MG63 (cell line): ENCODE measurements around the gene BHLHE23. TPM values are rescaled to one million over a fixed set of nuclear protein-coding genes. Genes with fewer than 3 reads are reported as not detected.

ENCODE experiments used
- DNase-seq: peaks from one replicate; pipeline ENCODE4 v3.0.0-alpha.2; 2020
- H3K27me3 ChIP-seq: fragments of 250-450 bp; sonication (Bioruptor Pico); 2 replicates; pipeline ENCODE4 v1.5.1; 2020; ENCODE audit warnings: mild to moderate bottlenecking, moderate library complexity
- H3K36me3 ChIP-seq: fragments of 250-450 bp; sonication (Bioruptor Pico); 2 replicates; pipeline ENCODE4 v1.5.1; 2020; ENCODE audit warnings: mild to moderate bottlenecking, moderate library complexity
- H3K4me3 ChIP-seq: fragments of 250-450 bp; sonication (Bioruptor Pico); 2 replicates; pipeline ENCODE4 v1.5.1; 2020; ENCODE audit warnings: mild to moderate bottlenecking, moderate library complexity
- H3K9me3 ChIP-seq: fragments of 250-450 bp; sonication (Bioruptor Pico); 2 replicates; pipeline ENCODE4 v1.5.1; 2020; ENCODE audit warnings: mild to moderate bottlenecking, moderate library complexity
- total RNA-seq: library from RNA; depleted of rRNA; stranded (reverse); fragments of >200 nt; shearing (Covaris generic); gene quantifications from 2 replicates; pipeline ENCODE4 v1.2.3, GENCODE V29; 2014; ENCODE audit warnings: low replicate concordance

Gene BHLHE23
- total RNA-seq, 1 experiment from 2014 or later = not detected

DNA sequence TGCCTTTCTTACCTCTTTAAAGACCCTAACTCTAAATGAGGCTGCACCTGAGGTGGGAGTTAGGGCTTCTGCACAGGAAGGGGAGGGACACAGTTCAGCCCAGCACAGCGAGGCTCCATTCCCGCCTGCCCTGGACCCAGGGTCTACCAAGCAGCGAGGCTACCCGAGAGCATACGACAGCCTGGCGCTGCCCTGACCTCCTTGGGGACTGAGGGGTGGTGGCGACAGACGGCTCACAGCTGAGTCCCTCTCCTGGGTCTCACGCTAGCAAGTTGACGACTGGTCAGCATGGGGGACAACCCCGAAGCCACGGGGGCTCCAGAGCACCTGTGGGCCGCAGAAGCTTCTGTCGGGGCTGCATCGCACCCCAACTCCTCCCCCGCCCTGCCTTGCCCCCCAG is 29.9 kb downstream of the BHLHE23 start:
- Histone ChIP-seq H3K4me3 (no peak overlapping the region), H3K9me3 (no peaks in the 10 kb centered on the region), H3K36me3 (no peaks in the 10 kb centered on the region), H3K27me3 (peaks cover 18% of the 10 kb centered on the region; the same call in 1 of the 2 replicates)
- DNase-seq = no peak

DNA sequence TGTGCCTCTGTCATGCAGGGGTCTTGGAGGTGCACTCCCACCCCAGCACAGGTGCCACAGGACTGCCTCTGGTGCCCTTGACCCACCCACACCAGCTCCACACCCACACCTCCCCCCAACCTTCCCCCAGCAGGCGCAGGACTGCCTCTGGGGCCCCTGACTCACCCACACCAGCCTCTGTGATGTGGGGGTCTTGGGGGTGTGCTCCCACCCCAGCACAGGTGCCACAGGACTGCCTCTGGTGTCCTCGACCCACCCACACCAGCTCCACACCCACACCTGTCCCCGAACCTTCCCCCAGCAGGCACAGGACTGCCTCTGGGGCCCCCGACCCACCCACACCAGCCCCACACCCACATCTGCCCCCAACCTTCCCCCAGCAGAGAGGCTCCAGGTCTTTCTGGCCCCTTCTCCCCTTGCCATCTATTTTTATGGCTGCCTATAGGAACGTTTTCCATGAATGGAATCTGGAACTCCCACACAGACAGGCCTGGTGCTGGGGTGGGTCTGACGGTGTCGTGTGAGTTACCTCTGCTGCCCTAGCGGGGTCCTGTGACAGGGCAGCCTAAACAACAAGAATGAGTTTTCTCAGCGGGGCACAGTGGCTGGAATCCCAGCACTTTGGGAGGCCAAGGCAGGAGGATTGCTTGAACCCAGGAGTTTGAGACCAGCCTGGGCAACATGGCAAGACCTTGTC is 30.8 kb downstream of the BHLHE23 start:
- H3K4me3 ChIP-seq = no peak overlapping the region
- H3K9me3 ChIP-seq = no peaks in the 10 kb centered on the region
- DNase-seq = no peak
- H3K27me3 ChIP-seq = peaks cover 18% of the 10 kb centered on the region; the same call in 1 of the 2 replicates
- H3K36me3 ChIP-seq = no peaks in the 10 kb centered on the region

DNA sequence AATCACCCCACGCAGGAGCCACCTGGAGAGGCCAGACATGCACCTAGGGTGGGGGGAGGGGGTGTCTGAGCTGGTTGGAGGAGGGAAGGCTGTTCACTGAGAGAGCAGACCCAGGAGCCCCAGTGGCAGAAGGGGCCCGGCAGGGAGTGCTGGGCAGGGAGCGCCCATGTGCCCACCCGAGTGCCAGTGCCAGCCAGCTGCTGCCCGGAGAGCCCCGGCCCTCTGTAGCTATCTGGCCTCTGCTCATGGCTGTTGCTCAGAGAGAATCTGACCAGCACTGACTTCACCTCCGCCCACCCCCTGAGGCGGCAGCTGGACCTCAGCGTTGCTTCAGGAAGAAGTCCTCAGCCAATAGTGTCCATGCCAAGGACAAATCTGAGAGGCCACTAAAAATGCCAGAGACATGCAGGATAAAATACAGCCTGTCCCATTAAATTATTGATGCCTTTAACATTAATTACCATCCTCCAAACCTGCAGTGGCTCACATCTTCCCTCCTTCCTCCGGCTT is 31.5 kb downstream of the BHLHE23 start:
- peak; percentile 21 for DNase-seq
- Histone ChIP-seq H3K27me3 (peaks cover 17% of the 10 kb centered on the region; the same call in 1 of the 2 replicates), H3K36me3 (no peaks in the 10 kb centered on the region), H3K9me3 (no peaks in the 10 kb centered on the region), H3K4me3 (no peak overlapping the region)

DNA sequence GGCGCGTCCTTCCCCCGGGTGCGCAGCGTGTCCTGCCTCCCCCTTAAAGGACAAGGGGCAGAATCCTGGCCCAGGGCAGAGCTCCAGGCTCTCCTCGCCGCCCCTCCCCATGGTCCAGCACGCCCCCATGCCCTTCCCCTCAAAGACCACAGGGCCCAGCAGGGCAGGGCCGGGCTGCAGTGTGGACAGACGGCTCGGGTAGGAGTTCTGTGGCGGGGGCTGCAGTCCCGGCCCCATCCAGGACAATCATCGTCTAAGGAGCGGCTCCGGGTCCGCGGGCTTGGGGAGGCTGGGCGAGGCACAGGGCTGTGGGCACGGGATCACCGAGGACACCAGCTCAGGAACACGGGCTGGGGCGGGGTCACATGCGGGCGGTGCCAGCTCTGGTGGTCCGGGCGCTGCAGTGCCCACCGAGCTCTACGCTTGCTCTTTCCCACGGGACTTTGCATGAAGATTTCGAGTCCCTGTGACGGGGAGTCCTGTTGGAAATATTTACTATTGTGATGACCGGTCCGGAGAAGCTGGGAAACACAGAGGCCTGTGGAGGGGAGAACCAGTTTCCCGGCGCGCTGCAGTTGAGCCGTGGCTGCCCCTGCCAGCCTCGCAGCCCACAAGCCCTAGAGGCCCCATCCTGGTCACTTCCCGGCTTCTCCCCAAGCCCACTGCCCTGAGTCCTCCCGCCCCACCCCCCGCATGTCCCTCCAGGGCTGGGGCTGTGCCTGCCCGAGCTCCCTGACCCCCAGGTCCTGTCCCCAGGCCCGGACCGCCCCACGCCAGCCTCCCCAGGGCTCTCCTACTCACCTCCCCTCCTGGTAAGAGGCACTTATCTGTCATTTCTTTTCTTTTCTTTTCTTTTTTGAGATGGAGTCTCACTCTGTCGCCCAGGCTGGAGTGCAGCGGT is 33.7 kb downstream of the BHLHE23 start:
- H3K27me3 ChIP-seq = peaks cover 9% of the 10 kb centered on the region; the same call in 1 of the 2 replicates
- no peaks in the 10 kb centered on the region for H3K9me3 ChIP-seq
- no peak for DNase-seq
- no peaks in the 10 kb centered on the region for H3K36me3 ChIP-seq
- H3K4me3 ChIP-seq = no peak overlapping the region

DNA sequence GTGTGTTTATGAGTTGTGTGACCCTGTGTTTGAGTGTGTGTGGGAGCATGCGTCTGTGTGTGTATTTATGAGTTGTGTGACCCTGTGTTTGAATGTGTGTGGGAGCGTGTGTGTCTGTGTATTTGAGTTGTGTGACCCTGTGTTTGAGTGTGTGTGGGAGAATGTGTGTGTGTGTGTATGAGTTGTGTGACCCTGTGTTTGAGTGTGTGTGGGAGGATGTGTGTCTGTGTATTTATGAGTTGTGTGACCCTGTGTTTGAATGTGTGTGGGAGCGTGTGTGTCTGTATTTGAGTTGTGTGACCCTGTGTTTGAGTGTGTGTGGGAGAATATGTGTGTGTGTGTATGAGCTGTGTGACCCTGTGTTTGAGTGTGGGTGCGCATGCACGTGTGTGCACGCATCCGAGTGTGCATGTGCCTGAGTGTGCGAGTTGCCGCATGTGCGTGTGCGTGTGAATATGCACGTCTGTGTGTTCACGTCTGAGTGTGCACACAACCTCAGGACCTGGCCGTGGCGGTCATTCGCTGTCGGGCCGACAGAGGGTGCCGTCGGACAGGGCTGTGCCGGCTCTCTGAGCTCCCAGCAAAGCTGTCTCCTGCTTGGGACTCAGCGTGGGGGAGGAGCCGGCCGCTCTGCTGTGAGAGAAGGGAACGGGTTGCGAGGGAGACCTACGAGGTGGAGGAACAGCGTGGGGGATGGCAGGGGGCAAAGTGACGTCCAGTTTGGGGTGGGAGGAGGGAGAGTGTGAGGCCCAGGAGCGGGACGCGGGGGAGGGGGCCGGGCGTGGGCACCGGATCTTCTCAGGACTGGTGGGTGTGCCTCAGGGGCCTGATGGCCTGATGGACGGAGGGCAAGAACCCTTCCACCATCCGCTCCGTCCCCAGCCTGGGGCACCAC is 34.6 kb downstream of the BHLHE23 start:
- peaks cover 9% of the 10 kb centered on the region; the same call in 1 of the 2 replicates for H3K27me3 ChIP-seq
- DNase-seq = peak; percentile 86

DNA sequence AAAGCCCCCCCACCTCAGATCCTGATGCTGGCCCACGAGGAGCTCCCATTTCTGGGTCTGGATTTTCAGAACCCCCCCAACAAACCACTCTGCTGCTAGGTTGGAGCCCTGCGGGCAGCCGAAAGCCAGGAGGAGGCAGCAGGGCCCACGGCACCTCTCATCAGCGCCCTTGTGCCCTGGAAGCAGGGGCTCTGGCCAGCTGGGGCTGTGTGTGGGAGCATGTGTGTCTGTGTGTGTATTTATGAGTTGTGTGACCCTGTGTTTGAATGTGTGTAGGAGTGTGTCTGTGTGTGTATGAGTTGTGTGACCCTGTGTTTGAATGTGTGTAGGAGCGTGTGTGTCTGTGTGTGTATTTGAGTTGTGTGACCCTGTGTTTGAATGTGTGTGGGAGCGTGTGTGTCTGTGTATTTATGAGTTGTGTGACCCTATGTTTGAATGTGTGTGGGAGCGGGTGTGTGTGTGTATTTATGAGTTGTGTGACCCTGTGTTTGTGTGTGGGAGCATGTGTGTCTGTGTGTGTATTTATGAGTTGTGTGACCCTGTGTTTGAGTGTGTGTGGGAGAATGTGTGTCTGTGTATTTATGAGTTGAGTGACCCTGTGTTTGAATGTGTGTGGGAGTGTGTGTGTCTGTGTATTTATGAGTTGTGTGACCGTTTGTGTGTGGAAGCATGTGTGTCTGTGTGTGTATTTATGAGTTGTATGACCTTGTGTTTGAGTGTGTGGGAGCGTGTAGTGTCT is 35.4 kb downstream of the BHLHE23 start:
- no peak overlapping the region for H3K4me3 ChIP-seq
- H3K27me3 ChIP-seq = peaks cover 9% of the 10 kb centered on the region; the same call in 1 of the 2 replicates
- H3K9me3 ChIP-seq = no peaks in the 10 kb centered on the region
- no peak for DNase-seq
- H3K36me3 ChIP-seq = no peaks in the 10 kb centered on the region

More for the DNA sequence above, 34.6 kb downstream of the BHLHE23 start:
- Histone ChIP-seq H3K9me3 (no peaks in the 10 kb centered on the region), H3K4me3 (no peak overlapping the region), H3K36me3 (no peaks in the 10 kb centered on the region)

DNA sequence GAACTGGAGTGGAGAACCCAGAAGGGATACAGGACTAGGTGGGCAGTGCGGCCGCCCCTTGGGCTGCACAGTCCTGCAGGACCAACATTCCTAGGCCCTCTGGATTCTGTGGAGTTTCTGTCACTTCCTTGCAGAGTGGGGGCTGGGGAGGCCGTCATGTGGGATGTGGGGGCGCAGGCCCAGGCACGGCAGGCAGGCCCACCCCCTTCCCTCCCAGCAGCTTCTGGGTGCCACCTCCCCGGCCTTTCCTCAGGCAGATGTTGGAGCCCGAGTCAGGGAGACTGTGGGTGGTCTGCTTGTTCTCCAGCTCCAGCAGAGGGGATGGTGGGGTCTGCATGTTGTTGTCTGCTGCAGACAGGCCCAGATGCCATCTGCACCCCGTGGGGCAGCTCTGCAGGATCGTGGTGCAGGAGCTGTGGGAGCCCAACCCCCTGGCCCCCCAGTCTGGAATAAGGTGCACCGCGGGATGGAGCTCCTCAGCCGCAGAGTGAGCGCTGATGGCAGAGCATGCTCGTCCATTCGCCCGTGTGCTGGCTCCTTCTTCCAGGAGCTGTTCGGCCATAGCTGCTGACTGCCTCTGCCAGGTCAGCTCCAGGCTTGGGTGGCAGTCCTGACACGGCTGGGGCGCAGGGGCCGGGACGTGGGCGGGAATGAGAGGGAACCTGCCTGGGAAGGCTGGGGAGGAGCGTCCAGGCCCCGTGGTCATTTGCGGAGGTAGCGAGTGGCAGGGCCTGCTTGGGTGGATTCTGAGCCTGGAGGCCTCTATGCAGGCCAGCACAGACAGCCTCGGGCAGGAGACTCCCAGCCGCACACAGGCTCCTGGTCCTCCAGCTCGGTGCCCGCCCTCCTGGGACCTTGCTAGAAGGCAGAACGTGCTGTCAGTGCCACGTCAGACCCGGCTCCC is 36.2 kb downstream of the BHLHE23 start:
- peaks cover 9% of the 10 kb centered on the region; the same call in 1 of the 2 replicates for H3K27me3 ChIP-seq
- H3K4me3 ChIP-seq = no peak overlapping the region
- H3K36me3 ChIP-seq = no peaks in the 10 kb centered on the region
- H3K9me3 ChIP-seq = no peaks in the 10 kb centered on the region
- no peak for DNase-seq

DNA sequence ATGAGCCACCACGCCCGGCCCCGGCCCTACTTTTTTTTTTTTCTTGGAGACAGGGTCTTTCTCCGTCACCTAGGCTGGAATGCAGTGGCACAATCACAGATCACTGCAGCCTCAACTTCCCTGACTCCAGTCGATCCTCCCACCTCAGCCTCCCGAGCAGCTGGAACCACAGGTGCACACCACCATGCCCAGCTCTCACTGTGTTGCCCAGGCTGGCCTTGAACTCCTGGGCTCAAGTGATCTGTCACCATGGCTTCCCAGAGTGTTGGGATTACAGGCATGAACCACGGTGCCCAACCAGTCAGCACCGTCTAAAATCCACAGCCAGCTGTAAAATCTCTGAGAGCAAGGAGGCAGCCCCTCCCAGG is 36.8 kb downstream of the BHLHE23 start:
- peaks cover 9% of the 10 kb centered on the region; the same call in 1 of the 2 replicates for H3K27me3 ChIP-seq
- no peaks in the 10 kb centered on the region for H3K9me3 ChIP-seq
- no peaks in the 10 kb centered on the region for H3K36me3 ChIP-seq
- no peak overlapping the region for H3K4me3 ChIP-seq
- DNase-seq = no peak

DNA sequence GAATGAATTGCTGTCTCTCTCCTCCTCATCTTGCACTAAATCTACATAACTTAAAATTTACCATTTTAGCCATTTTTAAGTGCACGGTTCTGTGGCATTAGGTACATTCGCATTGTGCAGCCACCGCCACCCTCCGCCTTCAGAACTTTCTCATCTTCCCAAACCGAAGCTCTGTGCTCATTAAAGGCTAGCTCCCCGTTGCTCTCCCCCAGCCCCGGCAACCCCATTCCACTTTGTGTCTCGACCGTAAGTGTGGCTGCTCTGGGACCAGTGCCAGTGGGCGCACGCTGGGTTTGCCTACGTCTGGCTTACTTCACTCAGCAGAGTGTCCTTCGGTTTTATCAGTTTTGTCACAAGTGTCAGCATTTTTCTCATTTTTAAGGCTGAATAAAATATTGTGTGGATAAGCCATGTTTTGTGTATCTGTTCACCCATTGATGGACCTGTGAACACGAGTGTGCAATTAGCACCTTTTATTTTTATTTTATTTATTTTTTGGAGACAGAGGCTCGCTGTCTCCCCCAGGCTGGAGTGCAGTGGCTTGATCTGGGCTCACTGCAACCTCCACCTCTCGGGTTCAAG is 37.5 kb downstream of the BHLHE23 start:
- Histone ChIP-seq H3K36me3 (no peaks in the 10 kb centered on the region), H3K27me3 (peaks cover 6% of the 10 kb centered on the region; the same call in 1 of the 2 replicates), H3K9me3 (no peaks in the 10 kb centered on the region), H3K4me3 (no peak overlapping the region)
- no peak for DNase-seq

DNA sequence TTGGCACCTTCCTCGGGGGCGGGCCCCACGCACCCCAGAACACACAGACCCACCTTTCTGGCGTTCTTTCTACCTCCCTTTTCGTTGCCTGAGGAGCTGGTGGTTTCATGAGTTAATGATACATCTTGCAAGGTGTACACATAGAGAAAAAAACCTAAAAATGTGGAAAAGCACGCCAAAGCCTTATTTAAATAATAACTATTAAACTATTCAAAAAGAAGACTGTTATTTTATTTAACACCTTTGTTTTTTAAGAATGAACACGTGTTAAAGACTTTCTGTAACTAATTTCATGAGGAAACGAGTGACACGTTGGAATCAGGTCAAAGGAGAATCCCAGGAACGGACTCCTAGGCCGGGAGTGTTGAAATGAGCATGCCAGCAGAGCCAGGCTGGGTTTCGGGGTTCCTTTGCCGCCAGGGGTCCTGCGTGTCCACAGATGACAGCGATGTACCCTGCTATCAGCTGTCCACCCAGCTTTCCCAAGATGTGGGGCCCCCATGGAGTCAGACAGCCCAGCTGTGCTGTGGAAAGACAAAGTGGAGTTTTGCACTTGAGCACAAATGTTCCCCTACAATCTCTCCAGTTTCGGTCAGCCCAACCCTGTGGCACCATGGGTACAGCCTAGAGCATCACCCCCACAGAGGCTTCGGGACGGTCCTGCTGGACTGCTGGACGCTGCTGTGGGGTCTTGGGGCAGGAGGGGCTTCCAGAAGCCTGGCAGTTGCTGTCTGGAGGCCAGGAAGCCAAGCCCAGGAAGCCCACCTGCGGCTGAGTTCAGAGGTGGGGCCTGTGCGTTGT is 38.2 kb downstream of the BHLHE23 start:
- Histone ChIP-seq H3K4me3 (no peak overlapping the region), H3K36me3 (no peaks in the 10 kb centered on the region), H3K9me3 (no peaks in the 10 kb centered on the region), H3K27me3 (no peaks in the 10 kb centered on the region; the same call in 1 of the 2 replicates)
- no peak for DNase-seq

DNA sequence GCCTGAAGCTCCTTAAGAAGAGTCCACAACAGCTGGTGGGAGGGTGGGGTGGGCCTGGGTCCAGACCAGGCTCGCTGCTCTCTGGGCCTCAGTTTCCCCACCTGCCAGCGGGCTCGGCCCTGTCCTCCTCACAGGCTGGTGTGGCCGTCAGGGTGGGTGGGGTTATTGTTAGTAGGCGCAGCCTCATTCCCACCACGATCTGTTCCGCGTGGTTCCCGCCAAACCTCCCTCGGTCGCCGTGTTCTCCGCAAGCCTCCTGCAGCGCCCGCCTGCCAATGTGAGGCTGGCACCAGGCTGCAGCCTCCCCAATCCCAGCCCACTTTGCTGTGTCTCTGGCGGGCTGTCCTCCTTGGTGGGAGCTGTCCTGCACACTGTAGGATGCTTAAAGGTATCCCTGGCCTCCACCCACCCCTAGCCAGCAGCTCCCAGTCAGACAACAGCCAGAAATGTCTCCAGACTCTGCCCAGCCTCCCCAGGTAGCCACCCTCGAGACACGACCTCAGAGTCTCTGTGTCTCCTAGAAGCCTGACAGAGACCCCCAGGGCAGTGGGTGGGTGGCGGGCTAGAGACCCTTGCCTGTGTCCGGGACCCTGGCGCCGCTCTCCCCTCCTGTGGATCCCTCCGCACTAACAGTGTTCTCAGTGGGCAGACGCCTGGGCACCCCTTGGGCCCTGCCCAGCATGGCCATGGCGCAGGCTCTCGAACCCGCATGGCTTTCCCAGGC is 39.0 kb downstream of the BHLHE23 start:
- no peaks in the 10 kb centered on the region for H3K9me3 ChIP-seq
- H3K27me3 ChIP-seq = no peaks in the 10 kb centered on the region; the same call in 1 of the 2 replicates
- no peak overlapping the region for H3K4me3 ChIP-seq
- DNase-seq = no peak
- no peaks in the 10 kb centered on the region for H3K36me3 ChIP-seq

DNA sequence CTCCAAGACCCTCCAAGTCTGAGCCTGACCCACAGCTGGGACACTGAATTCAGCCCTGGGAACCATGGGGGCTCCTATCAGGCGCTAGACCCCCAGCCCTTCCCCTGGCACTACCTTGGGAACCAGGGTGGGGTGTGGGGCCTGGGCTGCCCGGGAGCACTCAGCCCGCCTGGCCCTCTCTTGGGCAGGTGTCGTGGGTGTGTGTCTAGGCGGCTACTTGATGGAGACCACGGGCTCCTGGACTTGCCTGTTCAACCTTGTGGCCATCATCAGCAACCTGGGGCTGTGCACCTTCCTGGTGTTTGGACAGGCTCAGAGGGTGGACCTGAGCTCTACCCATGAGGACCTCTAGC is 39.6 kb downstream of the BHLHE23 start:
- no peaks in the 10 kb centered on the region for H3K36me3 ChIP-seq
- no peak overlapping the region for H3K4me3 ChIP-seq
- H3K27me3 ChIP-seq = no peaks in the 10 kb centered on the region; the same call in 1 of the 2 replicates
- no peaks in the 10 kb centered on the region for H3K9me3 ChIP-seq
- DNase-seq = no peak
